Measurements from ENCODE around the gene CTAG1A.

- TF ChIP-seq CTCF (IDR thresholded peaks at IDR 0.05 in 4 of 5, conservative IDR thresholded peaks at IDR 0.05 in 1 of 5) (no peak), POLR2A (IDR thresholded peaks at IDR 0.05) (no peak)
These were observed 37.0 kb upstream of the CTAG1A start for GRCh38 chrX:154548028-154548316.

Data from gastrocnemius medialis (tissue), 4 donors.